ENCODE data around the gene TKTL1. TPM values are rescaled to one million over a fixed set of nuclear protein-coding genes. Genes with fewer than 3 reads are reported as not detected.

TKTL1 gene
- total and polyA plus RNA-seq, 2 experiments from 2014 or later: not detected

DNA sequence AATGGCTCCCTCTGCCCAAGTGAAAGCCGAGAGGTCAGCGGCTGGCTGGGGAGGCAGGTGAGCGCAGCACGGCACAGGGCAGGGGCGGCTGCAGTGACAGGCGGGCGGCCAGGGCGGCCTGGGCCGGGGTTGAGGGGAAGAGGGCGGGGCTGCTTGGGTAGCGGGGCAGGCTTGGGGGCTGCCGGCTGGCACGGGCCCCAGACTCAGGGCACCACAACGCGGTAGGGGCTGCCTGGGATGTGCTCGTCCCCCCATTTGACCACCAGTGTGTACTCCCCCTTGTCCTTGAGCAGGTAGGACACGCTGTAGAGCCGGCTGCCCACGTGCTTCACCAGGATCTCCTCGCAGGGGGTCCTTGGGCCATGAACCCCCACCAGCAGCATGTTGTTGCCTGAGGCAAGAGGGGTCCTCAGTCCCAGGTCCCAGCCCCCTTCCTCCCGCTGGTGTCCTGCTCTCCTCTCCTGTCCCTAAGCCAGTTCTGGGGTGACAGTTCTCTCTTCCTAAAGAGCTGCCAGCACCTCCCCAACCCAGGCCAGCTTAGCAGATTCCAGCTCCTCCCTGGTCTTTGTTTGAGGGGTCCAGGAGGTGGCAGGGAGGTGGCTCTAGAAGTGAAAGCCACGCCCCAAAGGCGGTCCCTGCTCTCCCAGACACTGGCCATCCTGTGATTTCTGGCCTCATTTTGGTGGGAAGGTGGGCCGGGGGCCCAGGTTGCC, 53.2 kb downstream of the TKTL1 start:
- Mint-ChIP-seq H3K9me3 (no peaks in the 10 kb centered on the region), H3K4me3 (no peak overlapping the region), H3K27me3 (ENCODE audit: insufficient read depth, low read depth, poor library complexity) (peaks cover 8% of the 10 kb centered on the region), H3K27ac (no peak overlapping the region), H3K4me1 (peaks cover 5% of the 10 kb centered on the region; the same call in 2 of the 3 replicates), H3K36me3 (ENCODE audit: low read depth) (peaks cover 49% of the 10 kb centered on the region)
- no peaks in the 10 kb centered on the region for H3K79me2 ChIP-seq (replicated peaks; ENCODE audit: insufficient read depth)
- no peaks in the 10 kb centered on the region for H3K9me2 ChIP-seq (ENCODE audit: insufficient read depth)
- no peak overlapping the region for H2AFZ ChIP-seq
- peak overlapping the region; percentile 79; the same call in 1 of the 2 replicates for H3K27ac ChIP-seq (ENCODE audit: low read depth)
- H3F3A ChIP-seq (replicated peaks; ENCODE audit: low read depth): peaks cover 10% of the 10 kb centered on the region
- H3K4me3 ChIP-seq: no peak overlapping the region
- H3K4me1 ChIP-seq (ENCODE audit: insufficient read depth): no peaks in the 10 kb centered on the region
- no peaks in the 10 kb centered on the region for H3K27me3 ChIP-seq (ENCODE audit: insufficient read depth)
- DNase-seq (ENCODE audit: low spot score) (no peak), ATAC-seq (no peak)
- H3K36me3 ChIP-seq (ENCODE audit: insufficient read depth): peaks cover 5% of the 10 kb centered on the region
- no peaks in the 10 kb centered on the region for H4K20me1 ChIP-seq (replicated peaks; ENCODE audit: insufficient read depth)
- TF ChIP-seq, protein P1, sequence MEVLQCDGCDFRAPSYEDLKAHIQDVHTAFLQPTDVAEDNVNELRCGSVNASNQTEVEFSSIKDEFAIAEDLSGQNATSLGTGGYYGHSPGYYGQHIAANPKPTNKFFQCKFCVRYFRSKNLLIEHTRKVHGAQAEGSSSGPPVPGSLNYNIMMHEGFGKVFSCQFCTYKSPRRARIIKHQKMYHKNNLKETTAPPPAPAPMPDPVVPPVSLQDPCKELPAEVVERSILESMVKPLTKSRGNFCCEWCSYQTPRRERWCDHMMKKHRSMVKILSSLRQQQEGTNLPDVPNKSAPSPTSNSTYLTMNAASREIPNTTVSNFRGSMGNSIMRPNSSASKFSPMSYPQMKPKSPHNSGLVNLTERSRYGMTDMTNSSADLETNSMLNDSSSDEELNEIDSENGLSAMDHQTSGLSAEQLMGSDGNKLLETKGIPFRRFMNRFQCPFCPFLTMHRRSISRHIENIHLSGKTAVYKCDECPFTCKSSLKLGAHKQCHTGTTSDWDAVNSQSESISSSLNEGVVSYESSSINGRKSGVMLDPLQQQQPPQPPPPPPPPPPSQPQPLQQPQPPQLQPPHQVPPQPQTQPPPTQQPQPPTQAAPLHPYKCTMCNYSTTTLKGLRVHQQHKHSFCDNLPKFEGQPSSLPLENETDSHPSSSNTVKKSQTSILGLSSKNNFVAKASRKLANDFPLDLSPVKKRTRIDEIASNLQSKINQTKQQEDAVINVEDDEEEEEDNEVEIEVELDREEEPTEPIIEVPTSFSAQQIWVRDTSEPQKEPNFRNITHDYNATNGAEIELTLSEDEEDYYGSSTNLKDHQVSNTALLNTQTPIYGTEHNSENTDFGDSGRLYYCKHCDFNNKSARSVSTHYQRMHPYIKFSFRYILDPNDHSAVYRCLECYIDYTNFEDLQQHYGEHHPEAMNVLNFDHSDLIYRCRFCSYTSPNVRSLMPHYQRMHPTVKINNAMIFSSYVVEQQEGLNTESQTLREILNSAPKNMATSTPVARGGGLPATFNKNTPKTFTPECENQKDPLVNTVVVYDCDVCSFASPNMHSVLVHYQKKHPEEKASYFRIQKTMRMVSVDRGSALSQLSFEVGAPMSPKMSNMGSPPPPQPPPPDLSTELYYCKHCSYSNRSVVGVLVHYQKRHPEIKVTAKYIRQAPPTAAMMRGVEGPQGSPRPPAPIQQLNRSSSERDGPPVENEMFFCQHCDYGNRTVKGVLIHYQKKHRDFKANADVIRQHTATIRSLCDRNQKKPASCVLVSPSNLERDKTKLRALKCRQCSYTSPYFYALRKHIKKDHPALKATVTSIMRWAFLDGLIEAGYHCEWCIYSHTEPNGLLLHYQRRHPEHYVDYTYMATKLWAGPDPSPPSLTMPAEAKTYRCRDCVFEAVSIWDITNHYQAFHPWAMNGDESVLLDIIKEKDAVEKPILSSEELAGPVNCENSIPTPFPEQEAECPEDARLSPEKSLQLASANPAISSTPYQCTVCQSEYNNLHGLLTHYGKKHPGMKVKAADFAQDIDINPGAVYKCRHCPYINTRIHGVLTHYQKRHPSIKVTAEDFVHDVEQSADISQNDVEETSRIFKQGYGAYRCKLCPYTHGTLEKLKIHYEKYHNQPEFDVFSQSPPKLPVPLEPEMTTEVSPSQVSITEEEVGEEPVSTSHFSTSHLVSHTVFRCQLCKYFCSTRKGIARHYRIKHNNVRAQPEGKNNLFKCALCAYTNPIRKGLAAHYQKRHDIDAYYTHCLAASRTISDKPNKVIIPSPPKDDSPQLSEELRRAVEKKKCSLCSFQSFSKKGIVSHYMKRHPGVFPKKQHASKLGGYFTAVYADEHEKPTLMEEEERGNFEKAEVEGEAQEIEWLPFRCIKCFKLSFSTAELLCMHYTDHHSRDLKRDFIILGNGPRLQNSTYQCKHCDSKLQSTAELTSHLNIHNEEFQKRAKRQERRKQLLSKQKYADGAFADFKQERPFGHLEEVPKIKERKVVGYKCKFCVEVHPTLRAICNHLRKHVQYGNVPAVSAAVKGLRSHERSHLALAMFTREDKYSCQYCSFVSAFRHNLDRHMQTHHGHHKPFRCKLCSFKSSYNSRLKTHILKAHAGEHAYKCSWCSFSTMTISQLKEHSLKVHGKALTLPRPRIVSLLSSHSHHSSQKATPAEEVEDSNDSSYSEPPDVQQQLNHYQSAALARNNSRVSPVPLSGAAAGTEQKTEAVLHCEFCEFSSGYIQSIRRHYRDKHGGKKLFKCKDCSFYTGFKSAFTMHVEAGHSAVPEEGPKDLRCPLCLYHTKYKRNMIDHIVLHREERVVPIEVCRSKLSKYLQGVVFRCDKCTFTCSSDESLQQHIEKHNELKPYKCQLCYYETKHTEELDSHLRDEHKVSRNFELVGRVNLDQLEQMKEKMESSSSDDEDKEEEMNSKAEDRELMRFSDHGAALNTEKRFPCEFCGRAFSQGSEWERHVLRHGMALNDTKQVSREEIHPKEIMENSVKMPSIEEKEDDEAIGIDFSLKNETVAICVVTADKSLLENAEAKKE (CRISPR knock-in tag; IDR thresholded peaks at IDR 0.05): no peak
- TF ChIP-seq, protein P2, sequence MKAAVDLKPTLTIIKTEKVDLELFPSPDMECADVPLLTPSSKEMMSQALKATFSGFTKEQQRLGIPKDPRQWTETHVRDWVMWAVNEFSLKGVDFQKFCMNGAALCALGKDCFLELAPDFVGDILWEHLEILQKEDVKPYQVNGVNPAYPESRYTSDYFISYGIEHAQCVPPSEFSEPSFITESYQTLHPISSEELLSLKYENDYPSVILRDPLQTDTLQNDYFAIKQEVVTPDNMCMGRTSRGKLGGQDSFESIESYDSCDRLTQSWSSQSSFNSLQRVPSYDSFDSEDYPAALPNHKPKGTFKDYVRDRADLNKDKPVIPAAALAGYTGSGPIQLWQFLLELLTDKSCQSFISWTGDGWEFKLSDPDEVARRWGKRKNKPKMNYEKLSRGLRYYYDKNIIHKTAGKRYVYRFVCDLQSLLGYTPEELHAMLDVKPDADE (IDR thresholded peaks at IDR 0.05): no peak
- TF ChIP-seq, protein P3, sequence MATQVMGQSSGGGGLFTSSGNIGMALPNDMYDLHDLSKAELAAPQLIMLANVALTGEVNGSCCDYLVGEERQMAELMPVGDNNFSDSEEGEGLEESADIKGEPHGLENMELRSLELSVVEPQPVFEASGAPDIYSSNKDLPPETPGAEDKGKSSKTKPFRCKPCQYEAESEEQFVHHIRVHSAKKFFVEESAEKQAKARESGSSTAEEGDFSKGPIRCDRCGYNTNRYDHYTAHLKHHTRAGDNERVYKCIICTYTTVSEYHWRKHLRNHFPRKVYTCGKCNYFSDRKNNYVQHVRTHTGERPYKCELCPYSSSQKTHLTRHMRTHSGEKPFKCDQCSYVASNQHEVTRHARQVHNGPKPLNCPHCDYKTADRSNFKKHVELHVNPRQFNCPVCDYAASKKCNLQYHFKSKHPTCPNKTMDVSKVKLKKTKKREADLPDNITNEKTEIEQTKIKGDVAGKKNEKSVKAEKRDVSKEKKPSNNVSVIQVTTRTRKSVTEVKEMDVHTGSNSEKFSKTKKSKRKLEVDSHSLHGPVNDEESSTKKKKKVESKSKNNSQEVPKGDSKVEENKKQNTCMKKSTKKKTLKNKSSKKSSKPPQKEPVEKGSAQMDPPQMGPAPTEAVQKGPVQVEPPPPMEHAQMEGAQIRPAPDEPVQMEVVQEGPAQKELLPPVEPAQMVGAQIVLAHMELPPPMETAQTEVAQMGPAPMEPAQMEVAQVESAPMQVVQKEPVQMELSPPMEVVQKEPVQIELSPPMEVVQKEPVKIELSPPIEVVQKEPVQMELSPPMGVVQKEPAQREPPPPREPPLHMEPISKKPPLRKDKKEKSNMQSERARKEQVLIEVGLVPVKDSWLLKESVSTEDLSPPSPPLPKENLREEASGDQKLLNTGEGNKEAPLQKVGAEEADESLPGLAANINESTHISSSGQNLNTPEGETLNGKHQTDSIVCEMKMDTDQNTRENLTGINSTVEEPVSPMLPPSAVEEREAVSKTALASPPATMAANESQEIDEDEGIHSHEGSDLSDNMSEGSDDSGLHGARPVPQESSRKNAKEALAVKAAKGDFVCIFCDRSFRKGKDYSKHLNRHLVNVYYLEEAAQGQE (IDR thresholded peaks at IDR 0.05; ENCODE audit: unreplicated experiment): no peak
- TF ChIP-seq JUNB (IDR thresholded peaks at IDR 0.05; ENCODE audit: unreplicated experiment) (no peak), EZH2phosphoT487 (IDR thresholded peaks at IDR 0.05; ENCODE audit: unreplicated experiment) (no peak), NANOG (IDR thresholded peaks at IDR 0.05; ENCODE audit: borderline replicate concordance) (no peak), ZNF114 (CRISPR knock-in tag; IDR thresholded peaks at IDR 0.05) (no peak), ZNF331 (CRISPR knock-in tag; IDR thresholded peaks at IDR 0.05; ENCODE audit: low read depth) (no peak), CREB1 (CRISPR knock-in tag; IDR thresholded peaks at IDR 0.05; ENCODE audit: low read depth) (no peak), POLR2AphosphoS5 (IDR thresholded peaks at IDR 0.05; ENCODE audit: low read depth) (no peak), STAT1 (IDR thresholded peaks at IDR 0.05; ENCODE audit: unreplicated experiment) (no peak), EZH2 (IDR thresholded peaks at IDR 0.05; ENCODE audit: low read depth, unreplicated experiment) (no peak)
- TF ChIP-seq, protein P4, sequence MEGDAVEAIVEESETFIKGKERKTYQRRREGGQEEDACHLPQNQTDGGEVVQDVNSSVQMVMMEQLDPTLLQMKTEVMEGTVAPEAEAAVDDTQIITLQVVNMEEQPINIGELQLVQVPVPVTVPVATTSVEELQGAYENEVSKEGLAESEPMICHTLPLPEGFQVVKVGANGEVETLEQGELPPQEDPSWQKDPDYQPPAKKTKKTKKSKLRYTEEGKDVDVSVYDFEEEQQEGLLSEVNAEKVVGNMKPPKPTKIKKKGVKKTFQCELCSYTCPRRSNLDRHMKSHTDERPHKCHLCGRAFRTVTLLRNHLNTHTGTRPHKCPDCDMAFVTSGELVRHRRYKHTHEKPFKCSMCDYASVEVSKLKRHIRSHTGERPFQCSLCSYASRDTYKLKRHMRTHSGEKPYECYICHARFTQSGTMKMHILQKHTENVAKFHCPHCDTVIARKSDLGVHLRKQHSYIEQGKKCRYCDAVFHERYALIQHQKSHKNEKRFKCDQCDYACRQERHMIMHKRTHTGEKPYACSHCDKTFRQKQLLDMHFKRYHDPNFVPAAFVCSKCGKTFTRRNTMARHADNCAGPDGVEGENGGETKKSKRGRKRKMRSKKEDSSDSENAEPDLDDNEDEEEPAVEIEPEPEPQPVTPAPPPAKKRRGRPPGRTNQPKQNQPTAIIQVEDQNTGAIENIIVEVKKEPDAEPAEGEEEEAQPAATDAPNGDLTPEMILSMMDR (conservative IDR thresholded peaks at IDR 0.05; ENCODE audit: low read depth in 2 of 2): no peak
- H3K4me2 ChIP-seq: no peak overlapping the region
